Right lobe of liver (tissue), 4 donors: ENCODE results near the gene ANKLE1.

Experiments
- CTCF ChIP-seq, 4 donors: fragments of 200-600 bp in 3 of 4; fragments of 450-650 bp in 1 of 4; IDR thresholded peaks; one replicate each; pipeline versions ENCODE4 v1.5.1 to v1.8.0; 2016 to 2022; ENCODE audit warnings: antibody characterized with exemption in 4 of 4, mild to moderate bottlenecking in 2 of 4
- POLR2A ChIP-seq: fragments of 450-650 bp; IDR thresholded peaks from one replicate; pipeline ENCODE4 v1.6.1; 2017; ENCODE audit warnings: antibody characterized with exemption, mild to moderate bottlenecking
- donor health status: DM: no; HTN: no; CAD: no.
- donor health status: DM: no; HTN: no; CAD: no.
- donor health status: DM: no; HTN: yes; CAD: no.

- no peak for TF ChIP-seq CTCF (IDR thresholded peaks at IDR 0.05)
- no peak for TF ChIP-seq POLR2A
These were observed 22.2 kb downstream of the ANKLE1 start for GRCh38 chr19:17303940-17304267.
